RWPE2 (cell line): ENCODE data around the gene NRG2.

Experiments used
- ATAC-seq: fragments of 200-7000 bp; cut with Tn5 transposase; 3 replicates; pipeline ENCODE4 v1.9.1; 2021; ENCODE audit warnings: low read depth
- DNase-seq: peaks from one replicate; pipeline ENCODE4 v3.0.0-alpha.2; 2020; ENCODE audit warnings: low spot score
- H3K27ac ChIP-seq: fragments of 450-650 bp; 2 replicates; pipeline ENCODE4 v1.5.1; 2017; ENCODE audit warnings: mild to moderate bottlenecking; ENCODE audit not compliant: poor library complexity, severe bottlenecking
- H3K27me3 ChIP-seq: fragments of 250-450 bp; sonication (Bioruptor Pico); 2 replicates; pipeline ENCODE4 v1.5.1; 2021; ENCODE audit warnings: mild to moderate bottlenecking, moderate library complexity; ENCODE audit not compliant: insufficient read depth, poor library complexity, severe bottlenecking
- H3K36me3 ChIP-seq: fragments of 250-450 bp; sonication (Bioruptor Pico); 2 replicates; pipeline ENCODE4 v1.5.1; 2020; ENCODE audit warnings: low read depth, mild to moderate bottlenecking, moderate library complexity
- H3K4me1 ChIP-seq: fragments of 250-450 bp; sonication (Bioruptor Pico); 2 replicates; pipeline ENCODE4 v1.5.1; 2021; ENCODE audit warnings: mild to moderate bottlenecking, moderate library complexity; ENCODE audit not compliant: insufficient read depth, poor library complexity, severe bottlenecking
- H3K4me3 ChIP-seq: fragments of 250-450 bp; sonication (Bioruptor Pico); 2 replicates; pipeline ENCODE4 v1.5.1; 2021; ENCODE audit warnings: mild to moderate bottlenecking, moderate library complexity; ENCODE audit not compliant: severe bottlenecking
- H3K9me3 ChIP-seq: fragments of 250-450 bp; sonication (Bioruptor Pico); 2 replicates; pipeline ENCODE4 v1.5.1; 2021; ENCODE audit warnings: mild to moderate bottlenecking, moderate library complexity; ENCODE audit not compliant: severe bottlenecking
- CTCF ChIP-seq: fragments of 450-650 bp; IDR thresholded peaks from one replicate; pipeline ENCODE4 v1.5.1; 2017; ENCODE audit warnings: mild to moderate bottlenecking, moderate library complexity; ENCODE audit not compliant: poor library complexity, severe bottlenecking

The NRG2 gene

GRCh38 chr5:140007311-140007710 is 35.8 kb downstream of the NRG2 start:
- Histone ChIP-seq H3K4me1 (no peaks in the 10 kb centered on the region), H3K4me3 (no peak overlapping the region), H3K27me3 (peaks cover 27% of the 10 kb centered on the region), H3K27ac (no peak overlapping the region), H3K36me3 (no peaks in the 10 kb centered on the region), H3K9me3 (no peaks in the 10 kb centered on the region)
- DNase-seq: no peak
- no peak for ATAC-seq
- TF ChIP-seq CTCF: no peak

GRCh38 chr5:140005145-140005591 is 37.9 kb downstream of the NRG2 start:
- TF ChIP-seq CTCF: no peak
- DNase-seq: no peak
- H3K4me3 ChIP-seq: no peak overlapping the region
- no peak for ATAC-seq
- H3K9me3 ChIP-seq: no peaks in the 10 kb centered on the region
- H3K27ac ChIP-seq: no peak overlapping the region
- no peaks in the 10 kb centered on the region for H3K36me3 ChIP-seq
- peaks cover 30% of the 10 kb centered on the region for H3K27me3 ChIP-seq
- H3K4me1 ChIP-seq: no peaks in the 10 kb centered on the region

DNA sequence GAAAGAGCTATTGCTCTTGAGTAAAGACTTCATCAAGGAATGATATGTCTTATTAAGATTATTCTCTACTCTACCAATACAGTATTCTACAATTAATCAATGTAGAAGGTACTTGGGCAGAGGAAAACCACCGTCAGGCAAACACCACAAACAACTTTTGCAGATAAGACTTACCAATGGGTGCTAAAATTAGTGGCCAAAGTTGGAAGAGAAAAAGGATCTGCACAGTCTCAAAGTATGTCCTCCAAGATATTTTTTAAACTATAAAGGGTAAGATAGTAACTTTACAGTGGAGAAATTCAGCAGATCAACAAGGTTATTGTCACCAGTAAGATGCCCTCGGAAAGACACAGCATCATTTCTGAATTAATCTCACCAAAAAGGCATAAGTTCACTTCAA is 38.9 kb downstream of the NRG2 start:
- no peak for TF ChIP-seq CTCF
- no peak for DNase-seq
- no peaks in the 10 kb centered on the region for H3K4me1 ChIP-seq
- H3K4me3 ChIP-seq: no peak overlapping the region
- no peaks in the 10 kb centered on the region for H3K36me3 ChIP-seq
- ATAC-seq: no peak
- no peaks in the 10 kb centered on the region for H3K9me3 ChIP-seq
- H3K27me3 ChIP-seq: peaks cover 30% of the 10 kb centered on the region
- no peak overlapping the region for H3K27ac ChIP-seq

- Histone ChIP-seq H3K27me3 (peaks cover 30% of the 10 kb centered on the region), H3K36me3 (no peaks in the 10 kb centered on the region), H3K27ac (no peak overlapping the region), H3K9me3 (no peaks in the 10 kb centered on the region), H3K4me3 (no peak overlapping the region), H3K4me1 (no peaks in the 10 kb centered on the region)
- ATAC-seq (no peak), DNase-seq (no peak)
- no peak for TF ChIP-seq CTCF
Observed at GRCh38 chr5:140003519-140003918, 39.6 kb downstream of the NRG2 start.

DNA sequence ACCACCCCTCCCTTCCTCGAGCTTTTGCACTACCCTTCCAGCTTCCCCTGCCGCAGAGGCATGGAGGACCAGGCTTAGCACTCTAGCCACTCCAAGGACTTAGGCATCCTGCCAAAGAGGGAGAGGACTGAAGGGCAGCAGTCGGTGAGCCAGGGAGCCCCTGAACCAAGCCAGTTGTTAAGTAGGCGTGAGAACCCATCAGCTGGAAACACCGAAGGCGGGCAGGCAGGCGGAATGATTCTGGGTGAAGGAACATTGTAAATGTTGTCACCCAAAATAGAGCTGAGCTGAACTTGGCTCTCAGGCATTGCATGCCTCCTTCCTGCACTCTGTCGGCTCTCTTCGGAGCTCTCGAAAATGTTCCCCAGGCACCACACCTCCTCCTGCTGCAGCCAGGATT is 42.8 kb downstream of the NRG2 start:
- no peaks in the 10 kb centered on the region for H3K36me3 ChIP-seq
- ATAC-seq (no peak), DNase-seq (no peak)
- H3K27me3 ChIP-seq: peaks cover 24% of the 10 kb centered on the region
- TF ChIP-seq CTCF: no peak
- H3K9me3 ChIP-seq: no peaks in the 10 kb centered on the region
- H3K4me3 ChIP-seq: no peak overlapping the region
- no peak overlapping the region for H3K27ac ChIP-seq
- no peaks in the 10 kb centered on the region for H3K4me1 ChIP-seq
